GM12878 (cell line): ENCODE data around the gene MFN2. TPM values are rescaled to one million over a fixed set of nuclear protein-coding genes. Genes with fewer than 3 reads are reported as not detected.

Experiments
- ATAC-seq: fragments of 200-7000 bp; cut with Tn5 transposase; 3 replicates; pipeline ENCODE4 v1.9.1; 2020; ENCODE audit warnings: mild to moderate bottlenecking, moderate library complexity
- Bru-seq: library from RNA; stranded (reverse); fragments of 400-500 nt; gene quantifications from one replicate; lab custom pipeline; 2021; lab: Mats Ljungman, UMichigan
- BruChase-seq, 2 experiments: library from RNA; stranded (reverse); fragments of 400-500 nt; gene quantifications; one replicate each; lab custom pipeline; 2021; lab: Mats Ljungman, UMichigan
- BruUV-seq: library from RNA; stranded (reverse); fragments of 400-500 nt; replicated peaks from 2 replicates; lab custom pipeline; 2021; lab: Mats Ljungman, UMichigan
- CTCF ChIA-PET: fragments of 300-600 bp; sonication (Branson Sonifier 250); formaldehyde crosslinking; extraction: SDS; loops from one replicate; lab custom pipeline; 2021; ENCODE audit warnings: inconsistent platforms; lab: Yijun Ruan, JAX
- POLR2A ChIA-PET: fragments of 350-600 bp; formaldehyde crosslinking; extraction: SDS; loops from one replicate; lab custom pipeline; 2021; ENCODE audit warnings: inconsistent platforms; lab: Charles Lee
- RAD21 ChIA-PET: fragments of 300-600 bp; sonication (Branson Sonifier 250); formaldehyde crosslinking; loops from one replicate; lab custom pipeline; 2023; ENCODE audit warnings: antibody characterized with exemption; ENCODE audit not compliant: unreplicated experiment; lab: Charles Lee
- SMC1A ChIA-PET: fragments of 300-600 bp; sonication (Branson Sonifier 250); formaldehyde crosslinking; loops from one replicate; lab custom pipeline; 2023; ENCODE audit not compliant: unreplicated experiment, uncharacterized antibody; lab: Charles Lee
- DNase-seq: peaks from one replicate; pipeline ENCODE4 v3.0.0-alpha.2; 2011; ENCODE audit warnings: low read depth, low spot score
- FAIRE-seq: peaks from 3 replicates; lab custom pipeline; 2011; peaks lifted over from hg19 to GRCh38; lab: Jason Lieb, UNC
- H2AFZ ChIP-seq: 2 replicates; pipeline ENCODE4 v1.6.0; 2011; ENCODE audit warnings: low read depth, low read length, control low read depth; ENCODE audit not compliant: control insufficient read depth
- H3K27ac ChIP-seq: 2 replicates; pipeline ENCODE4 v1.5.1; 2011; ENCODE audit warnings: control low read depth; ENCODE audit not compliant: control insufficient read depth, insufficient read depth
- H3K27me3 ChIP-seq, 2 experiments: replicated peaks in 1 of 2; 2 replicates each; pipeline versions ENCODE4 v1.6.0 to v1.6.1; 2011; ENCODE audit warnings: low read length in 1 of 2; ENCODE audit not compliant: control insufficient read depth in 2 of 2, insufficient read depth in 2 of 2
- H3K36me3 ChIP-seq, 2 experiments: 2 replicates each; pipeline ENCODE4 v1.5.1; 2011; ENCODE audit warnings: low read length in 1 of 2; ENCODE audit not compliant: control insufficient read depth in 2 of 2, insufficient read depth in 2 of 2
- H3K4me1 ChIP-seq: 2 replicates; pipeline ENCODE4 v1.6.1; 2011; ENCODE audit warnings: mild to moderate bottlenecking, low read length, moderate library complexity, mixed read lengths; ENCODE audit not compliant: control insufficient read depth, insufficient read depth
- H3K4me2 ChIP-seq: 2 replicates; pipeline ENCODE4 v1.6.0; 2011; ENCODE audit warnings: control low read depth; ENCODE audit not compliant: control insufficient read depth, insufficient read depth
- H3K4me3 ChIP-seq: fragments of 200-600 bp; sonication (generic); 2 replicates; pipeline ENCODE4 v1.5.1; 2016
- H3K79me2 ChIP-seq: 2 replicates; pipeline ENCODE4 v1.6.0; 2011; ENCODE audit warnings: low read length; ENCODE audit not compliant: control insufficient read depth, insufficient read depth
- H3K9ac ChIP-seq: 2 replicates; pipeline ENCODE4 v1.8.0; 2011; ENCODE audit warnings: low read length, control low read depth, mixed read lengths; ENCODE audit not compliant: control insufficient read depth, insufficient read depth
- H3K9me3 ChIP-seq: replicated peaks from 3 replicates; pipeline ENCODE4 v1.5.1; 2011; ENCODE audit warnings: mild to moderate bottlenecking, low read length; ENCODE audit not compliant: control insufficient read depth, insufficient read depth
- H4K20me1 ChIP-seq: 2 replicates; pipeline ENCODE4 v1.6.0; 2011; ENCODE audit not compliant: control insufficient read depth, insufficient read depth
- ATF3 ChIP-seq: IDR thresholded peaks from 2 replicates; pipeline ENCODE4 v1.6.1; 2011; ENCODE audit warnings: low read depth, mild to moderate bottlenecking, low read length, moderate library complexity, borderline replicate concordance; ENCODE audit errors: extremely low read depth
- CBFB ChIP-seq: IDR thresholded peaks from 2 replicates; pipeline ENCODE4 v1.6.1; 2016; ENCODE audit warnings: antibody characterized with exemption, low read depth
- KAT2A ChIP-seq: conservative IDR thresholded peaks from 2 replicates; pipeline ENCODE4 v1.6.1; 2011; ENCODE audit warnings: low read depth, low read length; ENCODE audit not compliant: control insufficient read depth
- NKRF ChIP-seq: fragments of 450-650 bp; conservative IDR thresholded peaks from 2 replicates; pipeline ENCODE4 v1.6.1; 2017; ENCODE audit warnings: mild to moderate bottlenecking, moderate library complexity
- SP1 ChIP-seq: IDR thresholded peaks from one replicate; pipeline ENCODE4 v1.6.1; 2011; ENCODE audit warnings: low read depth, low read length
- STAT3 ChIP-seq: IDR thresholded peaks from 2 replicates; pipeline ENCODE4 v1.6.1; 2011; ENCODE audit warnings: low read depth, low read length, improper control_type of control experiment
- TAF1 ChIP-seq: IDR thresholded peaks from 2 replicates; pipeline ENCODE4 v1.6.1; 2011; ENCODE audit warnings: mild to moderate bottlenecking, low read depth, low read length, borderline replicate concordance
- TBL1XR1 ChIP-seq: IDR thresholded peaks from 2 replicates; pipeline ENCODE4 v1.6.1; 2012; ENCODE audit warnings: low read depth, low read length, improper control_type of control experiment
- ZNF274 ChIP-seq: IDR thresholded peaks from one replicate; pipeline ENCODE4 v1.8.0; 2011; ENCODE audit not compliant: insufficient read length, insufficient read depth
- ZNF384 ChIP-seq: IDR thresholded peaks from 2 replicates; pipeline ENCODE4 v1.6.1; 2012; ENCODE audit warnings: low read depth, mild to moderate bottlenecking, low read length, improper control_type of control experiment, borderline replicate concordance
- WGBS: methylation state at CpG from one replicate; pipeline ENCODE4 v1.1.6; 2016; ENCODE audit warnings: low lambda C conversion rate; ENCODE audit not compliant: insufficient replicate concordance, insufficient coverage; ENCODE audit errors: missing lambda C conversion rate; 5-methylcytosine and 5-hydroxymethylcytosine counted together
- in situ Hi-C: fragments of 300-500 bp; cut with MboI; formaldehyde crosslinking; loops from 9 replicates; pipeline ENCODE4 v1.14.3; 2018; ENCODE audit warnings: mixed read lengths
- intact Hi-C: fragments of 100-400 bp; cut with micrococcal nuclease; formaldehyde crosslinking; loops from one replicate; pipeline ENCODE4 v1.14.2; 2022; ENCODE audit not compliant: unreplicated experiment
- long read RNA-seq, 2 experiments: library from polyadenylated mRNA; unstranded; transcript quantifications; one replicate each; pipeline ENCODE4 v2.0.0, GENCODE V29; 2019 to 2020
- polyA minus RNA-seq, 3 experiments: library from RNA; depleted of rRNA, polyadenylated mRNA; stranded (reverse); fragments of >200 nt; gene quantifications; 2 replicates each; pipeline ENCODE4 v1.2.3, GENCODE V29; 2011
- polyA plus RNA-seq, 11 experiments: library from polyadenylated mRNA; depleted of rRNA in 4 of 11; unstranded in 6 of 11; stranded (reverse) in 5 of 11; fragments of >200 nt; fragmentation: Nextera tagmentation in 4 of 11; fragmentation: Illumina TruSeq in 1 of 11; extraction: Ambion mirVana in 4 of 11; extraction: Trizol in 1 of 11; gene quantifications; 1 replicate in 1 of 11; 2 replicates in 10 of 11; pipeline versions ENCODE4 v1.2.1 to v1.2.3, GENCODE V29; 2011 to 2016; ENCODE audit warnings: inconsistent platforms in 2 of 11, missing spikeins in 2 of 11, low read depth in 1 of 11
- total RNA-seq, 4 experiments: library from RNA; depleted of rRNA in 3 of 4; stranded (reverse); fragments of >200 nt in 3 of 4; fragmentation: Illumina TruSeq in 1 of 4; extraction: Trizol in 1 of 4; gene quantifications; 2 replicates each; pipeline versions ENCODE4 v1.2.1 to v1.2.3, GENCODE V29; 2013 to 2021
- TF ChIP-seq, protein P1 (sequence below): fragments of 450-650 bp; IDR thresholded peaks from 2 replicates; pipeline ENCODE4 v1.6.1; 2016; ENCODE audit warnings: mild to moderate bottlenecking

MFN2 gene
- total RNA-seq (2013; cell fraction: nucleolus; rRNA removed): 36.8 and 39.8 TPM in 2 replicates
- total RNA-seq (2014; rRNA removed) (46.1 and 46.2 TPM in 2 replicates), total RNA-seq (2014; rRNA removed; fragmentation: Illumina TruSeq; extraction: Trizol) (27.5 and 28.7 TPM in 2 replicates), total RNA-seq (2021) (59.6 and 59.8 TPM in 2 replicates), polyA plus RNA-seq (2011; rRNA removed) (29.8 and 50.0 TPM in 2 replicates), polyA plus RNA-seq (2014; fragmentation: Illumina TruSeq; extraction: Trizol) (44.0 and 50.1 TPM in 2 replicates), polyA plus RNA-seq (2014; fragmentation: Nextera tagmentation; extraction: Ambion mirVana) (1 to 10 TPM; 5.3 to 6.4 TPM), polyA plus RNA-seq (2014; rRNA removed) (41.7 and 43.1 TPM in 2 replicates), polyA plus RNA-seq (2016; fragmentation: Nextera tagmentation; extraction: Ambion mirVana) (10 to 100 TPM; 59.9 to 64.4 TPM), polyA minus RNA-seq (2011; rRNA and poly(A)+ RNA removed) (53.7 and 65.1 TPM in 2 replicates), Bru-seq, nascent RNA (percentile 78 among the genes with signal in this experiment), BruChase-seq, experiment 1, labeled RNA remaining after a 6-hour chase (percentile 92 among the genes with signal in this experiment), BruChase-seq, experiment 2, labeled RNA remaining after a 2-hour chase (percentile 88 among the genes with signal in this experiment)
- polyA plus RNA-seq (2011; ENCODE audit: low read depth): 20.8 TPM
- polyA plus RNA-seq (2011; cell fraction: cytosol; rRNA removed): 42.8 and 42.9 TPM in 2 replicates
- 57.4 and 73.7 TPM in 2 replicates for polyA plus RNA-seq (2011; cell fraction: nucleus; rRNA removed)
- 28.5 and 35.1 TPM in 2 replicates for polyA plus RNA-seq (2012)
- polyA minus RNA-seq (2011; cell fraction: cytosol; rRNA and poly(A)+ RNA removed): 15.1 and 19.0 TPM in 2 replicates
- 16.0 and 23.1 TPM in 2 replicates for polyA minus RNA-seq (2011; cell fraction: nucleus; rRNA and poly(A)+ RNA removed)
- long read RNA-seq, experiment 1, full-length matches to known transcripts: 7 of 19 reads
- long read RNA-seq, experiment 1, partial matches to known transcripts: 7 of 19 reads
- long read RNA-seq, experiment 1, other reads (novel, unspliced or antisense): 5 of 19 reads
- long read RNA-seq, experiment 2, full-length matches to known transcripts: 1 of 23 reads
- long read RNA-seq, experiment 2, partial matches to known transcripts: 20 of 23 reads
- long read RNA-seq, experiment 2, other reads (novel, unspliced or antisense): 2 of 23 reads

DNA sequence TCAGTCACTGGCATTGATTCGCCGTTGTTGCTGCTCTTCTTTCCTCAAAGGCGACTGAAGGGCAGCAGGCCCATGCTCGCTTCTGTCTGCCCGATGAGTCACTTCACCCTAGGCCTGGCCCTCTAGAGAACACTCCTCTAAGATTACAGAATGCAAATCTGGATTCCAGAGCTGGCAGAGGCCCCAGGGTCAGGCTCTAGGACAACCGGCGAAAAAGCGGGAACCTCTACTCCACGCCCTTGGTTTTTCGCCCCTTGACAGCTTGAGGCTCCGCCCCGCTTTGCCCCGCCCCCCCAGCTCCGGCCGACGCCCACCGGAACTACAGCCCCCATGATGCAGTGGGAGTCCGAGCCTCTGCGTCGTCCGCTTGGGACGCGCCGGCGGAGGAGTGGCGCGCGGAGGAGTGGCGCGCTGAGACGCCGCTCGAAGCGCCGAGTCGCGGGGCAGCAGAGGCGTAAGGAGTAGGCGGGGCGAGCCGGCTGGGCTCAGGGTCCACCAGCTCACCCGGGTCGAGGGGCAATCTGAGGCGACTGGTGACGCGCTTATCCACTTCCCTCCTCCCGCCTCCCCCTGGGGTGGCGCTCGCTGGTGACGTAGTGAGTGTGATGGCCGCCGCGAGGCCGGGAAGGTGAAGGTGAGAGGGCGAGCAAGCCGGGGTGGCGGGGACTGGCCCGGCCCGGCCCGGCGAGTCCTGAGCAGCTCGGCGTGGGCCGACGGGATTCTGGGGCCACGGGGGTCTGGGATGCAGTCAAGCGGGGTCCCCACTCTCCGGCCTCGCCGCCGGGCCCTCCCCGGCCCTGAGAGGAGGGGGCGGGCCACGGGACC lies at the start of gene MFN2:
MFN2 (plus strand) TSS at position 594 of the 825 bp plus-strand sequence. CDS start 8,725 bp downstream, outside the sequence.
- ChIA-PET POLR2A (interaction anchor here (0.6 to 3.4 kb wide), 6 partner anchors 39 to 90 kb away, joined by 3 to 36 read pairs (median 6); partner anchors contain the start of genes KIAA2013, MIIP and TNFRSF8), RAD21 (interaction anchor here (0.6 to 3.0 kb wide), 8 partner anchors 13 to 141 kb away, joined by 3 to 34 read pairs (median 4); partner anchors contain the start of gene MIIP), SMC1A (interaction anchor here (0.8 to 3.0 kb wide), 7 partner anchors 13 to 99 kb away, joined by 3 to 11 read pairs (median 3); partner anchors contain the start of gene MIIP), CTCF (interaction anchor here (0.5 to 3.7 kb wide), 9 partner anchors 11 to 679 kb away, joined by 3 to 23 read pairs (median 4); no protein-coding TSS in a partner anchor)
- in situ Hi-C loops: no loop called here
- FAIRE-seq (peak; percentile 95), ATAC-seq (peak; percentile 96), DNase-seq (peak; percentile 83)
- H3K4me2 ChIP-seq: peak within 1 kb of the TSS; percentile 92
- peak within 1 kb of the TSS; percentile 99 for H3K4me3 ChIP-seq
- under 1% methylated on average over 62 of the region's 74 CpGs for WGBS
- peaks cover 24% of the 10 kb centered on the region for H3K79me2 ChIP-seq
- H3K27me3 ChIP-seq: no peaks in the 10 kb centered on the region
- peak within 1 kb of the TSS; percentile 93 for H2AFZ ChIP-seq
- peaks cover 4 to 13% of the 10 kb centered on the region in 2 experiments for H3K36me3 ChIP-seq
- no TSS peak for BruUV-seq
- no peaks in the 10 kb centered on the region for H3K9me3 ChIP-seq
- peak within 1 kb of the TSS; percentile 83 for H3K27ac ChIP-seq
- H3K9ac ChIP-seq: peak within 1 kb of the TSS; percentile 95
- intact Hi-C loops: loop anchor here (1.0 to 10.0 kb wide), 3 partner anchors 45 to 225 kb away; partner anchors contain the start of gene PLOD1
- no peaks in the 10 kb centered on the region for H4K20me1 ChIP-seq
- peaks cover 6% of the 10 kb centered on the region for H3K4me1 ChIP-seq
- no peak for TF ChIP-seq KAT2A
- no peak for TF ChIP-seq STAT3
- TF ChIP-seq SP1: peak; percentile 67
- TF ChIP-seq, protein P1, sequence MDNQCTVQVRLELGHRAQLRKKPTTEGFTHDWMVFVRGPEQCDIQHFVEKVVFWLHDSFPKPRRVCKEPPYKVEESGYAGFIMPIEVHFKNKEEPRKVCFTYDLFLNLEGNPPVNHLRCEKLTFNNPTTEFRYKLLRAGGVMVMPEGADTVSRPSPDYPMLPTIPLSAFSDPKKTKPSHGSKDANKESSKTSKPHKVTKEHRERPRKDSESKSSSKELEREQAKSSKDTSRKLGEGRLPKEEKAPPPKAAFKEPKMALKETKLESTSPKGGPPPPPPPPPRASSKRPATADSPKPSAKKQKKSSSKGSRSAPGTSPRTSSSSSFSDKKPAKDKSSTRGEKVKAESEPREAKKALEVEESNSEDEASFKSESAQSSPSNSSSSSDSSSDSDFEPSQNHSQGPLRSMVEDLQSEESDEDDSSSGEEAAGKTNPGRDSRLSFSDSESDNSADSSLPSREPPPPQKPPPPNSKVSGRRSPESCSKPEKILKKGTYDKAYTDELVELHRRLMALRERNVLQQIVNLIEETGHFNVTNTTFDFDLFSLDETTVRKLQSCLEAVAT: no peak
- TF ChIP-seq ATF3: peak; percentile 69; the same call in 1 of the 2 replicates
- peak; percentile 90; the same call in 1 of the 2 replicates for TF ChIP-seq TAF1
- no peak for TF ChIP-seq ZNF384
- TF ChIP-seq ZNF274: no peak
- peak; percentile 83 for TF ChIP-seq NKRF
- TF ChIP-seq TBL1XR1: no peak
- TF ChIP-seq CBFB: 0 out of 2 replicates have a peak, but pooled peaks have one; percentile 24
